PC-3 (cell line): Measurements from ENCODE around the gene CDC42SE2. TPM values are rescaled to one million over a fixed set of nuclear protein-coding genes. Genes with fewer than 3 reads are reported as not detected.

Experiments
- ATAC-seq: fragments of 200-7000 bp; cut with Tn5 transposase; 2 replicates; pipeline ENCODE4 v1.9.1; 2020; ENCODE audit warnings: mild to moderate bottlenecking, moderate library complexity
- BruUV-seq: library from RNA; stranded (reverse); fragments of 400-500 nt; replicated peaks from 2 replicates; lab custom pipeline; 2021; lab: Mats Ljungman, UMichigan
- CTCF ChIA-PET: fragments of 300-600 bp; sonication (Branson Sonifier 250); formaldehyde crosslinking; loops from one replicate; lab custom pipeline; 2022; ENCODE audit warnings: antibody characterized with exemption; lab: Charles Lee
- POLR2A ChIA-PET: fragments of 300-600 bp; sonication (Branson Sonifier 250); formaldehyde crosslinking; loops from one replicate; lab custom pipeline; 2022; ENCODE audit warnings: antibody characterized with exemption; ENCODE audit not compliant: unreplicated experiment; lab: Charles Lee
- DNase-seq: peaks from one replicate; pipeline ENCODE4 v3.0.0-alpha.2; 2015
- H2AFZ ChIP-seq: fragments of 300-600 bp; sonication (generic); 2 replicates; pipeline ENCODE4 v1.6.0; 2016; ENCODE audit warnings: antibody characterized with exemption, low read length
- H3F3A ChIP-seq: fragments of 300-600 bp; sonication (generic); one replicate; pipeline ENCODE4 v1.6.0; 2017; ENCODE audit warnings: antibody characterized with exemption, low read length, control low read depth, mild to moderate bottlenecking; ENCODE audit not compliant: unreplicated experiment
- H3K27ac ChIP-seq: fragments of 300-600 bp; sonication (generic); 2 replicates; pipeline ENCODE4 v1.5.1; 2016; ENCODE audit warnings: mild to moderate bottlenecking, low read length
- H3K27me3 ChIP-seq: fragments of 300-600 bp; sonication (generic); 2 replicates; pipeline ENCODE4 v1.6.1; 2016; ENCODE audit warnings: low read length, mixed read lengths
- H3K36me3 ChIP-seq: fragments of 300-600 bp; sonication (generic); 2 replicates; pipeline ENCODE4 v1.6.1; 2016; ENCODE audit warnings: low read depth, mixed run types, low read length, mixed read lengths
- H3K4me1 ChIP-seq: fragments of 300-600 bp; sonication (generic); 2 replicates; pipeline ENCODE4 v1.5.1; 2016; ENCODE audit warnings: low read length; ENCODE audit not compliant: insufficient read depth
- H3K4me2 ChIP-seq: fragments of 300-600 bp; sonication (generic); 2 replicates; pipeline ENCODE4 v1.6.0; 2016; ENCODE audit warnings: low read length
- H3K4me3 ChIP-seq: fragments of 300-600 bp; sonication (generic); 2 replicates; pipeline ENCODE4 v1.5.1; 2016; ENCODE audit warnings: mild to moderate bottlenecking, low read length, mixed read lengths
- H3K79me2 ChIP-seq: fragments of 300-600 bp; sonication (generic); 2 replicates; pipeline ENCODE4 v1.6.1; 2017; ENCODE audit warnings: low read length, mixed read lengths
- H3K9ac ChIP-seq: fragments of 300-600 bp; sonication (generic); 2 replicates; pipeline ENCODE4 v1.6.0; 2016; ENCODE audit warnings: mild to moderate bottlenecking, low read length
- H3K9me2 ChIP-seq: fragments of 300-600 bp; sonication (generic); replicated peaks from 2 replicates; pipeline ENCODE4 v1.6.1; 2016; ENCODE audit warnings: mixed run types, low read length, mixed read lengths
- H3K9me3 ChIP-seq: fragments of 300-600 bp; sonication (generic); 2 replicates; pipeline ENCODE4 v1.6.1; 2016; ENCODE audit warnings: low read length, mixed read lengths
- H4K20me1 ChIP-seq: fragments of 300-600 bp; sonication (generic); 2 replicates; pipeline ENCODE4 v1.6.1; 2016; ENCODE audit warnings: low read length, mixed read lengths
- CTCF ChIP-seq: fragments of 300-600 bp; sonication (generic); conservative IDR thresholded peaks from 2 replicates; pipeline ENCODE4 v1.5.1; 2017; ENCODE audit warnings: antibody characterized with exemption, low read depth, mild to moderate bottlenecking, low read length
- EZH2 ChIP-seq: fragments of 300-600 bp; sonication (generic); IDR thresholded peaks from one replicate; pipeline ENCODE4 v1.6.1; 2017; ENCODE audit warnings: antibody characterized with exemption, mild to moderate bottlenecking, low read length; ENCODE audit not compliant: unreplicated experiment
- EZH2phosphoT487 ChIP-seq: fragments of 300-600 bp; sonication (generic); IDR thresholded peaks from 2 replicates; pipeline ENCODE4 v1.6.1; 2018; ENCODE audit warnings: mild to moderate bottlenecking, antibody characterized with exemption, low read length, borderline replicate concordance
- intact Hi-C: fragments of 100-400 bp; cut with micrococcal nuclease; formaldehyde crosslinking; loops from 2 replicates; pipeline ENCODE4 v1.9.0; 2023
- total RNA-seq: library from RNA; depleted of rRNA; stranded (reverse); fragments of >200 nt; gene quantifications from 2 replicates; pipeline ENCODE4 v1.2.3, GENCODE V29; 2014

CDC42SE2 gene
- total RNA-seq, 1 experiment from 2014 or later: 13.3 TPM

- no peaks in the 10 kb centered on the region for H3K36me3 ChIP-seq
Observed at GRCh38 chr5:131221008-131221703, 42.7 kb upstream of the CDC42SE2 start.

GRCh38 chr5:131221888-131222287 is 42.0 kb upstream of the CDC42SE2 start:
- Histone ChIP-seq H3K79me2 (no peaks in the 10 kb centered on the region), H4K20me1 (no peaks in the 10 kb centered on the region), H3K9ac (no peak overlapping the region), H3K4me3 (no peak overlapping the region), H3K36me3 (no peaks in the 10 kb centered on the region), H3K27ac (no peak overlapping the region), H3K4me1 (peaks cover 13% of the 10 kb centered on the region; the same call in 1 of the 2 replicates), H3K27me3 (no peaks in the 10 kb centered on the region), H2AFZ (no peak overlapping the region), H3K9me2 (no peaks in the 10 kb centered on the region), H3K4me2 (no peak overlapping the region), H3F3A (no peaks in the 10 kb centered on the region), H3K9me3 (no peaks in the 10 kb centered on the region)
- peak; percentile 18 for DNase-seq
- ChIA-PET POLR2A (interaction anchor here (0.7 kb wide), 1 partner anchor 38 kb away, joined by 3 read pairs; no protein-coding TSS in a partner anchor), CTCF (no interaction called here)
- intact Hi-C loops: no loop called here
- no peak for TF ChIP-seq EZH2
- TF ChIP-seq CTCF: no peak
- no peak for TF ChIP-seq EZH2phosphoT487
- ATAC-seq: 0 out of 2 replicates have a peak, but pooled peaks have one; percentile 33
- no TSS peak for BruUV-seq

More at GRCh38 chr5:131221008-131221703, 42.7 kb upstream of the CDC42SE2 start:
- no peak overlapping the region for H3K9ac ChIP-seq
- no peaks in the 10 kb centered on the region for H4K20me1 ChIP-seq
- no peaks in the 10 kb centered on the region for H3K9me3 ChIP-seq
- TF ChIP-seq EZH2phosphoT487 (no peak), CTCF (no peak), EZH2 (no peak)
- DNase-seq (no peak), ATAC-seq (no peak)
- H3K4me1 ChIP-seq: peaks cover 13% of the 10 kb centered on the region; the same call in 1 of the 2 replicates
- ChIA-PET CTCF (no interaction called here), POLR2A (no interaction called here)
- H3K27ac ChIP-seq: no peak overlapping the region
- no peak overlapping the region for H2AFZ ChIP-seq
- intact Hi-C loops: no loop called here
- no peaks in the 10 kb centered on the region for H3F3A ChIP-seq
- no peak overlapping the region for H3K4me2 ChIP-seq
- H3K4me3 ChIP-seq: no peak overlapping the region
- no TSS peak for BruUV-seq
- H3K27me3 ChIP-seq: no peaks in the 10 kb centered on the region
- H3K9me2 ChIP-seq: no peaks in the 10 kb centered on the region
- no peaks in the 10 kb centered on the region for H3K79me2 ChIP-seq

- Histone ChIP-seq H3K4me1 (peaks cover 13% of the 10 kb centered on the region; the same call in 1 of the 2 replicates), H4K20me1 (no peaks in the 10 kb centered on the region), H3K9me3 (no peaks in the 10 kb centered on the region), H3K27me3 (no peaks in the 10 kb centered on the region), H3F3A (no peaks in the 10 kb centered on the region), H3K9me2 (no peaks in the 10 kb centered on the region), H3K4me2 (no peak overlapping the region), H3K9ac (no peak overlapping the region), H3K4me3 (no peak overlapping the region), H3K79me2 (no peaks in the 10 kb centered on the region), H3K36me3 (no peaks in the 10 kb centered on the region), H3K27ac (no peak overlapping the region), H2AFZ (no peak overlapping the region)
- TF ChIP-seq EZH2phosphoT487 (no peak), CTCF (no peak), EZH2 (no peak)
- DNase-seq (no peak), ATAC-seq (no peak)
- POLR2A ChIA-PET: no interaction called here
- CTCF ChIA-PET: no interaction called here
- no TSS peak for BruUV-seq
- intact Hi-C loops: no loop called here
Observed at GRCh38 chr5:131222731-131223130, 41.1 kb upstream of the CDC42SE2 start.
